GM19463 (cell line): ENCODE results near the gene MTA2.
"Not testable (repeated sequence)": the region's sequence is repeated elsewhere in the genome, so short reads cannot be mapped to it uniquely, and the experiment has no call there.

Source experiments
- ATAC-seq: cut with Tn5 transposase; IDR thresholded peaks from one replicate; pipeline ENCODE4 v1.9.1; 2021; ENCODE audit warnings: mild to moderate bottlenecking, moderate library complexity; ENCODE audit not compliant: unreplicated experiment

Gene MTA2

GRCh38 chr11:62570903-62571302, 30.8 kb downstream of the MTA2 start:
- not testable (repeated sequence) for ATAC-seq

DNA sequence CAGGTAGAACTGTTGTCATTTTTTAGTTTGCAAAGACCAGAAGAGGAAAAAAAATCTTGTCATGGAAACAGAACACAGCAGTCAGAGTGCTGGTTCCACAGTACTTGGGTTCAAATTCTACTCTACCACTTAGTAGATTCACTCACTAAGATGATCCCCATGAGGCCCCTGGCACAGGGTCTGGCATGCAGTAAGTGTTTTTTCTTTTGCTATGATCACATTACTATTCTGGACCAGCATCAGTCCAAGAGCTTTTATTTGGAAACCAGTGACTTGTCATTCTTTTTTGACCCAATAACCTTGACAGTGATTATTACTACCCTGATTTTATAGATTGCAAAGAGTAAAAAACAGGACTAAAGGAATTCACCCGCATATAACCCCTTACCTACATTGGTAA, 32.1 kb downstream of the MTA2 start:
- no peak for ATAC-seq

- ATAC-seq, result no peak
These were observed 34.5 kb downstream of the MTA2 start for GRCh38 chr11:62567018-62567633.

DNA sequence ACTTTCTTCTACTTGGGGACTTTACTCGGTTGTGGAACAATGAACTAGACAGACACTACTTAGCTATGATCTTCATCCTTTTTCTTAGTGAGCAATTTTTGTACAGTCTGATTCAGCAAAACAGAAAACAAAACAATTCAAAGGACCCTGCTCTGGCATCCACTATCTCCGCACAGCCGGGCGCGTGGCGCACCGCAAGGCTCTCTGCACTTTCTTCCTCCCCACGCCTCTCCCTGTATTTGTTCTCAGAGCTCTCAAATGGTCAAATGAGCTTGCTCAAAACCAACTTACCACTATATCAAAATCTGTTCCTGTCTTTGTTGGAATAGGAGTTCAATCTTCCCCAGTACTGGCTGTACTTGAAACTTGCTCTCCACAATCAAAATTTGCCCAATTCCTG, 35.4 kb downstream of the MTA2 start:
- ATAC-seq, result no peak

DNA sequence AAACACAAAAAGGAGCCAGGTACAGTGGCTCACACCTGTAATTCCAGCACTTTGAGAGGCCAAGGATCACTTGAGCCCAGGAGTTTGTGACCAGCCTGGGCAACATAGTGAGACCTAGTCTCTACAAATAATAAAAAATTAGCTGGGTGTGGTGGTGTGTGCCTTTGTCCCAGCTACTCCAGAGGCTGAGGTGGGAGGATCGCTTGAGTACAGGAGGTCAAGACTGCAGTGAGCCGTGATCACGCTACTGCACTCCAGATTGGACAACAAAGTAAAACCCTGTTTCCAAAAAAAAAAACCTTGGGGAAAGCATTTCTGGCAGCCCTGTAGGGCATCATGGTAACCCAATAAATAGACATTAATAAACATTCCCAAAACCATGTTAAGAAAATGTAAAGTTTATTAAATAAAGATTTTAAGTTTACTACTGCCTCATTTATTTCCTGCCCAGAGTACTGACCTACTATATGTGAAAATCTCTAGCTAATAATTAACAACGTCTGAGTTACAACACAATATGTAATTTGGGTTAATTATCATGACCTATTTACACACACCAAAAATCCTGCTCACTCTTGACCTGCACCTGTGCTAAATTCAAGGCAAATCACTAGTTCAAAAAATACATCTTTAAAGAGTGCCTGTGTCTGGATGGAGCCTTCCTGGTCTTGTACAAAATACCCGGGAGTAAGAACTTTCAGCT, 36.4 kb downstream of the MTA2 start:
- ATAC-seq, result no peak

- not testable (repeated sequence) for ATAC-seq
These were observed 39.9 kb downstream of the MTA2 start for GRCh38 chr11:62561677-62562230.

- ATAC-seq, result no peak
These were observed 41.0 kb downstream of the MTA2 start for GRCh38 chr11:62560566-62561103.

- ATAC-seq, result not testable (repeated sequence)
These were observed 42.0 kb downstream of the MTA2 start for GRCh38 chr11:62559626-62560025.

DNA sequence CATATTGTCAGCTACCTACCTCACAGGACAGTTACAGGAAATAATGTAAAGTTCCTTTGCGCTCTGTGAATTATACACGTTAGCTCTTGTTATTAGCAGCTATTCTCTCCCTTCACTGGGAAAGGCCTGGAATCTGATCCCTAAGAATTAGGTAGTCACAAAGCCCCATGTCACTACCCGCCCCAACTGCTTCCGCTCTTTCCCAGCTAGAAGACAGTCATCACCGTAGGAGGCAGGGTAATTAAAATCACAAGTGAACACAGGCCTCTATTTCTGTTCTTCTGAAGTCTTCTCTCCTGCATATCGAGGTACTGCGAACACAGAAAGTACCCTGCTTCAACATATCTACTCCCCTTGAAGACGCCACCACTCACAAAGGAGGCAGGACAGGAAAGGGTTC, 42.5 kb downstream of the MTA2 start:
- ATAC-seq, result no peak

GRCh38 chr11:62558669-62559068, 43.0 kb downstream of the MTA2 start:
- ATAC-seq, result no peak

- ATAC-seq, result no peak
These were observed 44.6 kb downstream of the MTA2 start for GRCh38 chr11:62556875-62557631.

- ATAC-seq, result peak; percentile 34
These were observed 45.4 kb downstream of the MTA2 start for GRCh38 chr11:62556108-62556874.

DNA sequence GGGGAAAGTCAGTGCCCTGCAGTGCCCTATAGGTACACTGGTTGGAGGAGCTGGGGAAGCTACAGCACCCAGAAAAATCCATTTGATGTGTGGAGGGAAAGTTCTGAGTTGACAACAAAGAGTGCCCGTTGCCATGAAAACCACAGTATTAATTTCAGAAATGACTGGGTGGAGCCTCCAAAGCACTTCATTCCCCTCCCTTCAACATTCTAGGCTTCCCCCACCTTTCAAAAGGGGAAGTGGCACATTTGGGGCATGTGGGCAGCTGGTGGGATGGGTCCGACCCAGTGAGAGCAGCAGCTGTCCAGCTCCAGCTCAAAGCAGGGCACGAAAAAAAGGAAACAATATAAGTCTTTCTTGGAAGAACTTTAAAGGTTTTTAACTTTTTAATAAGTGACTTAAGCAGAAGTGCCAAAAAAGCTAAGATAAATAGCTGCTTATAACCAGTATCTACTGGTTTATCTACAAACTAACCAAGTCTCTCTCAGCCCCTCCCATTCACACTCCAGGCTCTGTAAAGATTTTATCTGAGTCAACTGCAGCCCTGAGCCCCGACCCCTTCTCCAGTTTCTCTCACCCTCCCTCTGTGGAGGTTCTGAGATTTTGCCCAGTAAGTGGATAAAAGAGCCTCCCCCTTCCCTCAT, 46.1 kb downstream of the MTA2 start:
- ATAC-seq, result peak; percentile 40

GRCh38 chr11:62554387-62555167, 47.1 kb downstream of the MTA2 start:
- ATAC-seq, result no peak

GRCh38 chr11:62553839-62554361, 47.8 kb downstream of the MTA2 start:
- ATAC-seq, result no peak

DNA sequence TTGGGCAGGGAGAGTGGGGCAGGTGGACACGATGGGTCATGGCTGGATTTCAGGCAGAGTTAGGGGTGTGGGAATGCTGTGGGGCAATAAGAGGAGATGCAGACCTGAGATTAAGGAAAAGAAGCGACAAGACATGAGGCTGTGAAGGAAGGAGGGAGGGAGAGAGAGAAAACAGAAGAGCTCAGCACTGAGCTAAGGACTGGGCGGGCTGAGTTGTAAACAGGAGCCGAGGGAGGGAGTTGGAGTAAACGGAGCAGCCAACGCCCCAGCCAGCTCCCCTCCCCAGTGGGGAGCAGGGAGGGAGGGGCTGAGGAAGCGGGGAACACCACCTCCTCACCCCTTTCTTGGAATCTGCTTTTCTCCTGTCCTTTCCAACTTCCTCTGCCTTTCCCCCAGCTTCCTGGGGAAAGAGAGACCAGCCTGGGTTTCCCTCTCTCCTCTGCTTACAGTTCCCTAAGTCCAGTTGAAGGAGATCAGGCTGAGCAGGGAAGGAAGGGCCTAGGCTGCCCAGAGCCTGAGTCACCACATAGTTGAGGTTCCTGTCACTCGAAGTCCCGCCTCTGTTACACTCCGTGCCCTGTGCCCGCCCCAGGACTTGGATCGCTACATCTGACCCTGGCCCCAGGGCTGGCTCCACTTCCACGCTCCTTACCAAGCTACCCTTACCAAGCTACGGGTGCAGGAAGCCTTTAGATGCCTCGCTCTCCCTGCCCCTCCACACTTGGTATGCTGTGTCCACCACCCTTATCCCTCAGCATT, 48.4 kb downstream of the MTA2 start:
- no peak for ATAC-seq

GRCh38 chr11:62552485-62553079, 49.1 kb downstream of the MTA2 start:
- no peak for ATAC-seq

DNA sequence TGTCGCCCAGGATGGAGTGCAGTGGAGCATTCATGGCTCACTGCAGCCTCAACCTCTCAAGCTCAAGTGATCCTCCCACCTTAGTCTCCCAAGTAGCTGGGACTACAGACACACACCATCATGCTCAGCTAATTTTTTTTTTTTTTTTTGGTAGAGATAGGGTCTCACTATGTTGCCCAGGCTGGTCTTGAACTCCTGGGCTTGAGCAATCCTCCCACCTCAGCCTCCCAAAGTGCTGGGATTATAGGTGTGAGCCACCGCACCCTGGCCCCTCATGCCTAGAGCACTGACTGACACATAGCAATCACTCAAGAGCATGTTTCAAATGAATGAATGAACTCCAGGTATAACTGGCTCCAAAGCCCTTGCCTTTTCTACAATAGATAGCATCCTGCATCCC, 51.2 kb downstream of the MTA2 start:
- not testable (repeated sequence) for ATAC-seq
